Mononuclear cell (primary cell): Measurements from ENCODE around the gene PANK1. TPM values are rescaled to one million over a fixed set of nuclear protein-coding genes. Genes with fewer than 3 reads are reported as not detected.
"Not testable (repeated sequence)": the region's sequence is repeated elsewhere in the genome, so short reads cannot be mapped to it uniquely, and the experiment has no call there.

Source experiments
- H3K27me3 ChIP-seq: 2 replicates; pipeline ENCODE4 v1.6.0; 2011; ENCODE audit warnings: low read length, control low read depth; ENCODE audit not compliant: insufficient read depth
- H3K4me1 ChIP-seq: 2 replicates; pipeline ENCODE4 v1.5.1; 2011; ENCODE audit warnings: mild to moderate bottlenecking, low read length, control low read depth; ENCODE audit not compliant: insufficient read depth
- H3K4me3 ChIP-seq: 2 replicates; pipeline ENCODE4 v1.5.1; 2011; ENCODE audit warnings: mild to moderate bottlenecking, low read length, moderate library complexity
- H3K9me3 ChIP-seq: 2 replicates; pipeline ENCODE4 v1.5.1; 2011; ENCODE audit warnings: low read depth, mild to moderate bottlenecking, control low read depth, low read length
- total RNA-seq: library from RNA; depleted of rRNA; stranded (reverse); fragments of >200 nt; gene quantifications from one replicate; pipeline ENCODE4 v1.2.3, GENCODE V29; 2012

The PANK1 gene
- total RNA-seq, 1 donor = 0.52 TPM

- no peaks in the 10 kb centered on the region for H3K9me3 ChIP-seq
- H3K27me3 ChIP-seq = no peaks in the 10 kb centered on the region
- no peak overlapping the region for H3K4me3 ChIP-seq
- H3K4me1 ChIP-seq = peaks cover 5% of the 10 kb centered on the region
Observed at GRCh38 chr10:89553064-89553734, 91.8 kb downstream of the PANK1 start.

- H3K27me3 ChIP-seq = no peaks in the 10 kb centered on the region
- H3K4me3 ChIP-seq = no peak overlapping the region
- peaks cover 5% of the 10 kb centered on the region for H3K4me1 ChIP-seq
- no peaks in the 10 kb centered on the region for H3K9me3 ChIP-seq
Observed at GRCh38 chr10:89552213-89552612, 92.8 kb downstream of the PANK1 start.

- H3K4me3 ChIP-seq = no peak overlapping the region
- H3K9me3 ChIP-seq = no peaks in the 10 kb centered on the region
- H3K4me1 ChIP-seq = peaks cover 5% of the 10 kb centered on the region
- H3K27me3 ChIP-seq = no peaks in the 10 kb centered on the region
Observed at GRCh38 chr10:89550509-89550908, 94.5 kb downstream of the PANK1 start.

GRCh38 chr10:89549510-89549909 lies 95.5 kb downstream of the PANK1 start:
- H3K9me3 ChIP-seq = no peaks in the 10 kb centered on the region

GRCh38 chr10:89548673-89549072 lies 96.4 kb downstream of the PANK1 start:
- Histone ChIP-seq H3K27me3 (no peaks in the 10 kb centered on the region), H3K9me3 (no peaks in the 10 kb centered on the region), H3K4me1 (peaks cover 5% of the 10 kb centered on the region), H3K4me3 (no peak overlapping the region)

More at GRCh38 chr10:89549510-89549909, 95.5 kb downstream of the PANK1 start:
- peaks cover 5% of the 10 kb centered on the region for H3K4me1 ChIP-seq
- no peak overlapping the region for H3K4me3 ChIP-seq
- H3K27me3 ChIP-seq = no peaks in the 10 kb centered on the region

GRCh38 chr10:89547853-89548513 lies 97.1 kb downstream of the PANK1 start:
- no peaks in the 10 kb centered on the region for H3K9me3 ChIP-seq
- H3K27me3 ChIP-seq = no peaks in the 10 kb centered on the region
- H3K4me1 ChIP-seq = peaks cover 5% of the 10 kb centered on the region
- no peak overlapping the region for H3K4me3 ChIP-seq

- not testable (repeated sequence) for H3K27me3 ChIP-seq, H3K9me3 ChIP-seq, H3K4me1 ChIP-seq, H3K4me3 ChIP-seq
Observed at GRCh38 chr10:89546651-89547050, 98.4 kb downstream of the PANK1 start.

- Histone ChIP-seq H3K9me3 (no peaks in the 10 kb centered on the region), H3K27me3 (peaks cover 3% of the 10 kb centered on the region), H3K4me3 (no peak overlapping the region), H3K4me1 (peaks cover 4% of the 10 kb centered on the region)
Observed at GRCh38 chr10:89543841-89544240, 101.2 kb downstream of the PANK1 start.

- peaks cover 33% of the 10 kb centered on the region for H3K27me3 ChIP-seq
- H3K4me1 ChIP-seq = no peaks in the 10 kb centered on the region
- H3K9me3 ChIP-seq = no peaks in the 10 kb centered on the region
- no peak overlapping the region for H3K4me3 ChIP-seq
Observed at GRCh38 chr10:89540420-89540949, 104.6 kb downstream of the PANK1 start.

- Histone ChIP-seq H3K27me3 (peaks cover 63% of the 10 kb centered on the region), H3K9me3 (no peaks in the 10 kb centered on the region), H3K4me1 (peaks cover 3% of the 10 kb centered on the region), H3K4me3 (no peak overlapping the region)
Observed at GRCh38 chr10:89537364-89537763, 107.7 kb downstream of the PANK1 start.

- no peak overlapping the region for H3K4me3 ChIP-seq
- H3K27me3 ChIP-seq = peaks cover 76% of the 10 kb centered on the region
- H3K9me3 ChIP-seq = no peaks in the 10 kb centered on the region
Observed at GRCh38 chr10:89536013-89536354, 109.1 kb downstream of the PANK1 start.

GRCh38 chr10:89535171-89536012 lies 109.7 kb downstream of the PANK1 start, which contains the start of gene SLC16A12:
Gene SLC16A12 (minus strand): TSS chr10:89535594. CDS start chr10:89462578, 73,016 bp downstream.
- Histone ChIP-seq H3K4me1 (peaks cover 3% of the 10 kb centered on the region), H3K27me3 (peaks cover 78% of the 10 kb centered on the region), H3K4me3 (no peak within 1 kb of the TSS), H3K9me3 (no peaks in the 10 kb centered on the region)

More at GRCh38 chr10:89536013-89536354, 109.1 kb downstream of the PANK1 start:
- peaks cover 3% of the 10 kb centered on the region for H3K4me1 ChIP-seq

- H3K27me3 ChIP-seq = peaks cover 80% of the 10 kb centered on the region
- H3K4me1 ChIP-seq = peaks cover 3% of the 10 kb centered on the region
- no peaks in the 10 kb centered on the region for H3K9me3 ChIP-seq
- no peak overlapping the region for H3K4me3 ChIP-seq
Observed at GRCh38 chr10:89534826-89535166, 110.2 kb downstream of the PANK1 start.
